CD1c-positive myeloid dendritic cell (primary cell): Measurements from ENCODE around the gene THRAP3.
"Not testable (repeated sequence)": the region's sequence is repeated elsewhere in the genome, so short reads cannot be mapped to it uniquely, and the experiment has no call there.

Source experiments
- DNase-seq: peaks from one replicate; pipeline ENCODE4 v3.0.0-alpha.2; 2016; ENCODE audit errors: extremely low spot score

THRAP3 gene

DNA sequence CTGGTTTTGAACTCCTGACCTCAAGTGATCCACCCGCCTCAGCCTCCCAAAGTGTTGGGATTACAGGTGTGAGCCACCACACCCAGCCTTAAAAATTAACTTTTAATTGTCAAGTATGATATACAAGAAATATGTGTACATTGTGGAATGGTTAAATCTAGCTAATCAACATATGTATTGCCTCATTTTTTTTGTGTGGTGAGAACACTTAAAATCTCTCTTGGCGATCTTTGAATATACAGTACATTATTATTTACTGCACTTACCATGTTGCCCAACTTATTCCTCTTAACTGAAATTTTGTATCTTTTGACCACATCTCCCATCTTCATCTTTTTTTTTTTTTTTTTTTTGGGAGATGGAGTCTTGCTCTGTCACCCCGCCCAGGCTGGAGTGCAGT lies 23.3 kb downstream of the THRAP3 start:
- no peak for DNase-seq

DNA sequence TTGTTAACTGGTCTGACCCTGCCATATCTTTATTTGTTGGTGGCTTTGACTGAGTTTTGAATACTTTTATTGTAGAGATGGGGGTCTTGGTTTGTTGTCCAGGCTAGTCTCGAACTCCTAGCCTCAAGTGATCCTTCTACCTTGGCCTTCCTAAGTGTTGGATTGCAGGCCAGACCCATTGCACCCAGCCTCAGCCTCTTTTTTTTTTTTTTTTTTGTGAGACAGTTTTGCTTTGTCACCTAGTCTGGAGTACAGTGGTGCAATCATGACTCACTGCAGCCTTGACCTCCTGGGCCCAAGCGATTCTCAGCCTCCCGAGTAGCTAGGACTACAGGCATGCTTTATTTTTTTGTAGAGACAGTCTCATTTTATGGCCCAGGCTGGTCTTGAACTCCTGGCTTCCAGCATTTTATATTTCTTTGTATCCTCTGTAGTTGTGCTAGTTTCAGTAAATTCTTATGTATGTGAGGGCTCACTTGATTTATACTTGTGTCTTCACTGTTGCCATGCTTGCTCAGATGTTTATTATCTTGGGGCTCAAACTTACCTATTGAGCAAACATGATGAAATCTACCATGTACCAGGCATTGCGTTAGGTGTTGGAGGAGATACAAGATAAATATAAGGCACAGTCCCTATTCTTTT lies 24.1 kb downstream of the THRAP3 start:
- peak; percentile 60 for DNase-seq

DNA sequence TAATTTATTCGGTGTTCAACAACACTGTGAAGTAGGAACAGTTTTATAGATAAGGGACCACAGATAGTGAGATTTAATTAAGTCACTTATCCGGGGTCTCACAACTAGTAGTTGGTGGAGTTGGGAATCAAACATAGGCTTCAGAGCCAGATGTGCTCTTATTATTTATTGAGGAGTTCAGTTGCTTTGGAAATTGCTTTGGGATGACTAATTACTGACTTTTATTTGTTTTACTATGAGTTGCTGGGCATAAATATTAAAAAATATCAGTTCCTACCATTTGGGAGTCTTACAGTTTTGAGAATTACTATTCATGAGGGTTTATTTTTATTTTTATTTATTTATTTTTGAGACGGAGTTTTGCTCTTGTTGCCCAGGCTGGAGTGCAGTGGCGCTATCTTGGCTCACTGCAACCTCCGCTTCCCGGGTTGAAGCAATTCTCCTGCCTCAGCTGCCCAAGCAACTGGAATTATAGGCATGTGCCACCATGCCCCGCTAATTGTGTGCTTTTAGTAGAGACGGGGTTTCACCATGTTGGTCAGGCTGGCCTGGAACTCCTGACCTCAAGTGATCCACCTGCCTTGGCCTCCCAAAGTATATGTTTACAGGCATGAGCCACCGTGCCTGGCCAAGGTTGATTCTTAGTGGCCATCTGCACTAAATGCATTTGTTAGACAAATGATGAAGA lies 27.7 kb downstream of the THRAP3 start:
- DNase-seq: no peak

DNA sequence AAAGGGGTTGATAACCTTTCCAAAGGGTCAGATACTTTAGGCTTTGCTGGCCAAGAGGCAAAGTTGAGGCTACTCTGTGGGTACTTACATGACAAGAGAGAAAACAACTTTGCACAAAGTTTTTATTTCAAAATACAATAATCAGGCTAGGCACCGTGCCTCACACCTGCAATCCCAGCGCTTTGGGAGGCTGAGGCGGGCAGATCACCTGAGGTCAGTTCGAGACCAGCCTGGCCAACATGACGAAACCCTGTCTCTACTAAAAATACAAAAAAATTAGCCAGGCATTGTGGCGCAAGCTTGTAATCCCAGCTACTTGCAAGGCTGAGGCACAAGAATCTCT lies 28.2 kb downstream of the THRAP3 start:
- DNase-seq: not testable (repeated sequence)

- peak; percentile 22 for DNase-seq
These were observed 29.1 kb downstream of the THRAP3 start for GRCh38 chr1:36253161-36253862.

GRCh38 chr1:36256558-36257374 lies 32.5 kb downstream of the THRAP3 start:
- no peak for DNase-seq

- no peak for DNase-seq
These were observed 33.1 kb downstream of the THRAP3 start for GRCh38 chr1:36257375-36257767.

DNA sequence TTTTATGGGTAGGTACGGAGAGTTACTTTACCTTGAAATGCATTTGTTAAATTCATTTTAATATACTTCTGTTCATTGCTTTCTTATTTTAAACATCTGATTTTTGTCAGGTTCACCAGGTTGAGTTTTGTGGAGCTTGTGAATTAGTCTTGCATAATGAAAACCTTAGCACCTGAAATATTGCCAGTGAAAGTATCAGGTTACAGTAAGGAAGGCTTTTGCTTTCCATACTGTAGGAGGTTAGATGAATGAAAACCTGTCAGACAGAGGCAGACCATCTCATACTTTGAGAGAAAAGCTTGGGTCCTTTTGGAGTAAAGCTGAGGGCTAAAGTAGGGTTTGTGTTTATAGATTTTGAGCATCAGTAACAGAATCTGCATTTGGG lies 34.7 kb downstream of the THRAP3 start:
- DNase-seq: no peak

GRCh38 chr1:36268981-36269380 lies 44.7 kb downstream of the THRAP3 start:
- DNase-seq: no peak

DNA sequence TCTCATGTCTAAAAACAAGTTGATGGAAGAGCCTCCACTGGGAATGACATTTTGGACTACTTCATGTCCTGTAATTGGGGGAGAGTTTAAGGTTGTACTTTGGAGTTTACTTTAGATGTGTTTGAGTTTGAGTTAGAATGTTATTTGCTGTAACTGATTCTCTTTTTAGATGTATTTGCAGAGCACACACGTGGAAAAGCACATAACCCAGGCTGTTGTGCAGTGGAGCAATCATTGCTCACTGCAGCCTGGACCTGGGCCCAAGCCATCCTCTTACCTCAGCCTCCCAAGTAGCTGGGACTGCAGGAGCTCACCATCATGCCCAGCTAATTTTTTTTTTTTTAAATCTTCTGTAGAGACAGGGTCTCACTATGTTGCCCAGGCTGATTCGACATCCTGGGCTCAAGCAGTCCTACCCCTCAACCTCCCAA lies 45.2 kb downstream of the THRAP3 start:
- no peak for DNase-seq

DNA sequence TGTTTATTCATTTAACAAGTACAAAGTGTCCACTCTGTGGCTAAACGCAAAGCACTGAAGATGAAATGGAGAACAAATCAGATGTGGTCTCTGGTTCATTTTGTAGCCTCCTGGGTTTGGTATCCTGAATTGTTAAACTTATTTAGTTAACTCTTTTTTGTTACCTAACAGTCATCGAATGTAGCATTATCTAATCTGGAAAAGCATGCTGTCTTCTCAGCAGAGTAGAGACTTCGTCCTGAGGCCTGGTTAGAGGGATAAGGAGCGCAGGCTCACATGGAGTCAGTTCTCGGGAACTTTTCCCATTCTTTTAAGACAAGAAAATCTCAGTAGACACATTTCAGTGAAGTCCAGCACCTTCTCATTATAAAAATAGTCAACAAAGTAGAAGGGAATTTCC lies 48.8 kb downstream of the THRAP3 start:
- DNase-seq: no peak

- no peak for DNase-seq
These were observed 50.0 kb downstream of the THRAP3 start for GRCh38 chr1:36274201-36274600.

GRCh38 chr1:36276688-36277087 lies 52.4 kb downstream of the THRAP3 start:
- DNase-seq: no peak

DNA sequence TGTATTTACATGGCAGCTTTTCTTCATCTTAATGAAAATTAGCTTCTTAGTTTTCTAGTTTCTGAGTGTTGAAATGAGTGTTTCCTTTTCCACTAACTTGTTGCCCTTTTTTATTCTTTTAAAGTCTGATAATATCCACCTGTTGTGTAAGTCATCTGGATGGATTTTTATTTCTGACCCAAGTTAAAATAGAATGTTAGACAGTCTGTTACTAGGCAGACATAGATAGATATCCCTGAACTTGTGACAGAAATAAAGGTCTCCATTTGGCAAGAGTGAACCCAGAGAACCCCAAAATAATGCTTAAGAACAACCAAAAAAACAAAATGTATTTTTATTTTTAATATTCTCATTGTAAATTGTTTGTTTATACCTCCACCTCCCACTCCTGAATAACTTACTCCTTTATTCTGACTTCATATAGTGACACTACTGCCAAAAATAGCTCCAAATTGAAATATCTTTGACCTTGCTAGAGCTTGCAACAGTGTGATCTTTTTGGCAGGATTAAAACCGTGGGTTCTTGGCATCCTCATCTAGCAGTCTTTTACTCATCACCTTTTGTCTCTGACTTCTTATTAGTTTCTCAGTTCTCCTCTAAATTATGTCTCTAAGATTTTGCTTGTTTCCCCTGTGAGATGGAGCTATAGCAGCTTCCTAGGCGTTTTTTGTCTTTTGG lies 55.0 kb downstream of the THRAP3 start:
- DNase-seq: no peak

DNA sequence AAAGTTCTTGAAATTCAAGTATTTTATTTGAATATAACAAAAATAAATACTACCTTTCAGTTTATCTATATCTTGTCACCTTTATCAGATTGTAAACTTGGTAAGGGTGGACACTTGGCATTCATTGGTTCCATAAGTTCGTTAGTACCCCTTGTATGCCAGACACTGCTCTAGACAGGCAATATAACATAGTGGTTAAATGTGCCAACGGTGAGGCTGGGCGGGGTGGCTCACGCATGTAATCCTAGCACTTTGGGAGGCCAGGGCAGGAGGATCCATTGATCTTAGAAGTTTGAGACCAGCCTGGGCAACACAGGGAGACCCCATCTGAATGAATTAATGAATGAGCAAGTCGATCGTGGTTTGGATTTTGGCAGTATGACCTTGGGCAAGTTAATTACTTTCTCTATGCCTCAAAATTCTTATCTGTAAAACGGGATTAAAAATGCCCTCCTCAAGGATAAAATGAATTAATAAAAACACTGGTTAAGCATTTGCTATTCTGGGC lies 55.6 kb downstream of the THRAP3 start:
- no peak for DNase-seq

- no peak for DNase-seq
These were observed 59.8 kb downstream of the THRAP3 start for GRCh38 chr1:36284061-36284460.

DNA sequence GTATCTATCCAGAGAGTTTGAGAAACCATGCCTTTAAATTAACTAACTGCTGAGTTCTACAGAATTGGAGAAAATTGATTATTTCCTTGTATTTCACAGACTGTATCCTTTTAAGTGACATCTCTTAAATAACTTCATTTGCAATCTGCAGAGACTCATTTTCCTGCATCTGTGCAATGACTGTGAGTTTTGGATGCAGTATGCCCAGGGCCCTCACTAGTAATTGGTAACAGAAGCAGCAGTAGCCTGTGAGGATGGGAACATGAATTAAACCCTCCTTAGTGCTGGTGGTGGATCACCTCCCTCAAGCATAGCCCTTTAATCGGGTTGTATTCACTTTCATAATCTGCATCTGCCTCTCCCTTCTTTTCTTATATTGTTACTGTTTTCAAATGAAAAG lies 60.3 kb downstream of the THRAP3 start:
- DNase-seq: no peak

- peak; percentile 83 for DNase-seq
These were observed 61.3 kb downstream of the THRAP3 start for GRCh38 chr1:36285443-36286101.

- no peak for DNase-seq
These were observed 62.6 kb downstream of the THRAP3 start for GRCh38 chr1:36286802-36287201.

DNA sequence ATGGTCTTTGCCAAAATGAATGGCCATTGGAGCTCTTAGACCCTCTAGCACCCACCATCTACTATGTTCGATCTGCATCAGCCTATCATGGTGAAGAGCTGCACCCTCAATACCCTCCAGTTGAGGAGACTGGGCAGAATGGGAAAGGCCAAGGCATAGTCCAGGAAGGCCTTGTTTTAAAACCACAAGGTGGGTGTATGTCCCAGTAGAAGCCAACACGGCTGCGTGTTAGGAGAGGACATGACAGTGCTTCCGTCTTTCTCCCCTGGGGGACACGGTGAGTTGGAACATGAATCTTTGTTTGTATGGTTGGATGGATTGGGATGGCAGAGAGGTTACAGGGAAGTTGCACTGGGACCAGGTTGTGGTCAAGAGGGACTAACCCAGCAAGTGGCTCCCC lies 63.4 kb downstream of the THRAP3 start:
- DNase-seq: no peak

DNA sequence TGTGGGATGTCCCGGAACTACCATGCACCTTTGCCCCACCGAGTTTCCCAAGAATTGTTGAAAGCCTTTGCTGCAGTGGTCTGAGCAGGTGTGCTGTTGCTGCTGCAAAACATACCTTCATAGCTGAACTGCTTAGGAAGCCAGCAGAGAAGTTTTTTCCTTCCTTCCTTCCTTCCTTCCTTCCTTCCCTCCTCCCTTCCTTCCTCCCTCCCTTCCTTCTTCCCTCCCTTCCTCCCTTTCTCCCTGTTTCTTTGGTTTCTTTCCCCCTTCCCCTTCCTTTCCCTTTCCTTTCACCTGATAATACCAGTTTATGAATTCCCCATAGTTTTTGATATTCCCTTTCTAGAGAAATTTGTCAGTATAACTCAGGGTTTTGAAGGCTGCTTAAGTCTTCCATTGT lies 71.1 kb downstream of the THRAP3 start:
- DNase-seq: no peak
